Measurements from ENCODE around the gene TRIP13. TPM values are rescaled to one million over a fixed set of nuclear protein-coding genes. Genes with fewer than 3 reads are reported as not detected.
"Not testable (repeated sequence)": the region's sequence is repeated elsewhere in the genome, so short reads cannot be mapped to it uniquely, and the experiment has no call there.

The TRIP13 gene
- total RNA-seq, 1 experiment from 2014 or later = 21.4 TPM

DNA sequence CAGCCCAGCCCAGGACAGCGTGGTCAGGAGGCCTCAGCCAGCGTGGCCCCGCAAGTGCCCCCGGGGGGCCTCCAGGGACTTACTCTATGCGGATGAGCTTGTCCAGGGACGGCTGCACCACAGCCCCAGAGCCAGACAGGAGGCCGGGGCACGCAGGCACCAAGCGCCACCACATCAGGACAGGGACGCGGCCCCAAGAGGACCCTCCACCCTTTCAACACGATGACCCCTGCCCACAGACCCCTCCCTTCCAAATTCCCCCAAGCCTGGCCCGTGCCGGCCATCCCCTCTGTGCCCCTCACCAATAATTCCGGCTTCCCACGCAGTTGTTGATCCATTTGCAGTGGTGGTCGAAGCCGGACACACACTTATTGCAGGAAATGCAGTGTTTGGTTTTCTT, 45.5 kb upstream of the TRIP13 start:
- intact Hi-C loops (cut with micrococcal nuclease); H3K9me3 Mint-ChIP-seq (ENCODE audit: unreplicated experiment); CTCF ChIA-PET; H3K27ac Mint-ChIP-seq (ENCODE audit: low read depth, unreplicated experiment); H3K36me3 Mint-ChIP-seq (ENCODE audit: insufficient read depth, unreplicated experiment); BruUV-seq (replicated peaks); H3K4me1 Mint-ChIP-seq (ENCODE audit: insufficient read depth, unreplicated experiment); DNase-seq (ENCODE audit: unreplicated experiment); H3K4me3 Mint-ChIP-seq (ENCODE audit: unreplicated experiment); POLR2A ChIA-PET: not testable (repeated sequence)
- peaks cover 24% of the 10 kb centered on the region for H3K27me3 Mint-ChIP-seq (ENCODE audit: insufficient read depth, unreplicated experiment)

DNA sequence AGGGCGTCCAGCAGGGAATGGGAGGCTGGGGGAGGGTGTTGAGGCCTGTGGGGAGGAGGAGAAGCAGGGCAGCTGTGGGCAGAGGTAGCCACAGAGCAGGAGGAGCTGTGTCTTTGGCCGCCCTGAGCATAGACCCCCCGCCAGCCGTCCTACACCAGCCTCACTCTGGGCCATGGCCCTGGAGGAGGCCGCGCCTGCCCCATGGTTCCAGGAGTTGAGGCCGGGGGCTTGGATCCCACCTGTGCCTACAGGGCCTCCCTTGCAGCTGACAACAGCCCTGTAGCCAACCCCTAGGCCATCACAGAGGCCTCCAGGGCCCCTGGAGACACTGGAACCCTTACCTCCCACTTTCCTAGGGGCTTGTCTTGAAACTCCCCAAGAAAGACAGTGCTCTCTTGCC, 44.9 kb upstream of the TRIP13 start:
- intact Hi-C loops (cut with micrococcal nuclease); BruUV-seq (replicated peaks); DNase-seq (ENCODE audit: unreplicated experiment); H3K4me1 Mint-ChIP-seq (ENCODE audit: insufficient read depth, unreplicated experiment); H3K4me3 Mint-ChIP-seq (ENCODE audit: unreplicated experiment); H3K9me3 Mint-ChIP-seq (ENCODE audit: unreplicated experiment); POLR2A ChIA-PET; H3K36me3 Mint-ChIP-seq (ENCODE audit: insufficient read depth, unreplicated experiment); CTCF ChIA-PET; H3K27ac Mint-ChIP-seq (ENCODE audit: low read depth, unreplicated experiment): not testable (repeated sequence)
- peaks cover 29% of the 10 kb centered on the region for H3K27me3 Mint-ChIP-seq (ENCODE audit: insufficient read depth, unreplicated experiment)

DNA sequence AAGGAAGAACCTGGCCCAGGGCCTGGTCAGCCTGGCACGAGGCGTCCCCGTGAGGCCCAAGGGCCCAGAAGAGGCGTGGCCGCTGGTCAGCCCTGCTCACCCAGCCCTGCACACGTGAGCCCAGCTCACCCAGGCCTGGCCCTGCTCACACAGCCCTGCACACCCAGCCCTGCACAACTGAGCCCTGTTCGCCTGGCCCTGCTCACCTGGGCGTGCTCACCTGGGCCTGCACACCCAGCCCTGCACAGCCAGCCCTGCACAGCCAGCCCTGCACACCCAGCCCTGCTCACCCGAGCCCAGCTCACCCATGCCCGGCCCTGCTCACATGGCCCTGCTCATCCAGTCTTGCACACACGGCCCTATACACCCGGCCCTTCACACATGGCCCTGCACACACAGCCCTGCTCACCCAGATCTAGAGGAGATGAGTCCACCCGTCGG, 44.0 kb upstream of the TRIP13 start:
- intact Hi-C loops (cut with micrococcal nuclease) = no loop called here
- ChIA-PET POLR2A (no interaction called here), CTCF (interaction anchor here (0.6 to 0.7 kb wide), 2 partner anchors 165 to 262 kb away, joined by 3 to 4 read pairs; no protein-coding TSS in a partner anchor)
- no peak for TF ChIP-seq CTCF (IDR thresholded peaks at IDR 0.05; ENCODE audit: unreplicated experiment)
- Mint-ChIP-seq H3K4me3 (ENCODE audit: unreplicated experiment) (no peak overlapping the region), H3K27ac (ENCODE audit: low read depth, unreplicated experiment) (no peak overlapping the region), H3K9me3 (ENCODE audit: unreplicated experiment) (no peaks in the 10 kb centered on the region), H3K36me3 (ENCODE audit: insufficient read depth, unreplicated experiment) (no peaks in the 10 kb centered on the region), H3K27me3 (ENCODE audit: insufficient read depth, unreplicated experiment) (peaks cover 31% of the 10 kb centered on the region), H3K4me1 (ENCODE audit: insufficient read depth, unreplicated experiment) (no peaks in the 10 kb centered on the region)
- BruUV-seq (replicated peaks) = no TSS peak
- DNase-seq (ENCODE audit: unreplicated experiment) = no peak

GRCh38 chr5:849651-850301, 42.9 kb upstream of the TRIP13 start:
- ChIA-PET CTCF (no interaction called here), POLR2A (interaction anchor here (0.6 kb wide), 1 partner anchor 78 kb away, joined by 4 read pairs; no protein-coding TSS in a partner anchor)
- no TSS peak for BruUV-seq (replicated peaks)
- peaks cover 31% of the 10 kb centered on the region for H3K27me3 Mint-ChIP-seq (ENCODE audit: insufficient read depth, unreplicated experiment)
- TF ChIP-seq CTCF (IDR thresholded peaks at IDR 0.05; ENCODE audit: unreplicated experiment) = no peak
- no peak for DNase-seq (ENCODE audit: unreplicated experiment)
- no peaks in the 10 kb centered on the region for H3K4me1 Mint-ChIP-seq (ENCODE audit: insufficient read depth, unreplicated experiment)
- H3K9me3 Mint-ChIP-seq (ENCODE audit: unreplicated experiment) = no peaks in the 10 kb centered on the region
- intact Hi-C loops (cut with micrococcal nuclease) = loop anchor here (10.0 kb wide), 1 partner anchor 175 kb away; no protein-coding TSS in a partner anchor
- H3K4me3 Mint-ChIP-seq (ENCODE audit: unreplicated experiment) = no peak overlapping the region
- H3K36me3 Mint-ChIP-seq (ENCODE audit: insufficient read depth, unreplicated experiment) = no peaks in the 10 kb centered on the region
- no peak overlapping the region for H3K27ac Mint-ChIP-seq (ENCODE audit: low read depth, unreplicated experiment)

GRCh38 chr5:850511-851006, 42.1 kb upstream of the TRIP13 start, which contains the start of gene ZDHHC11:
TSS of gene ZDHHC11 (minus strand) at chr5:850986. CDS start at chr5:850602, 384 bp downstream.
- no peak within 1 kb of the TSS for H3K4me3 Mint-ChIP-seq (ENCODE audit: unreplicated experiment)
- ChIA-PET POLR2A (interaction anchor here (0.6 kb wide), 1 partner anchor 79 kb away, joined by 4 read pairs; no protein-coding TSS in a partner anchor), CTCF (no interaction called here)
- BruUV-seq (replicated peaks) = no TSS peak
- no peak for DNase-seq (ENCODE audit: unreplicated experiment)
- H3K36me3 Mint-ChIP-seq (ENCODE audit: insufficient read depth, unreplicated experiment) = no peaks in the 10 kb centered on the region
- peaks cover 31% of the 10 kb centered on the region for H3K27me3 Mint-ChIP-seq (ENCODE audit: insufficient read depth, unreplicated experiment)
- H3K9me3 Mint-ChIP-seq (ENCODE audit: unreplicated experiment) = no peaks in the 10 kb centered on the region
- no peak within 1 kb of the TSS for H3K27ac Mint-ChIP-seq (ENCODE audit: low read depth, unreplicated experiment)
- no peaks in the 10 kb centered on the region for H3K4me1 Mint-ChIP-seq (ENCODE audit: insufficient read depth, unreplicated experiment)
- no peak for TF ChIP-seq CTCF (IDR thresholded peaks at IDR 0.05; ENCODE audit: unreplicated experiment)
- intact Hi-C loops (cut with micrococcal nuclease) = loop anchor here (10.0 kb wide), 1 partner anchor 176 kb away; no protein-coding TSS in a partner anchor

Measured in MCF 10A (cell line).